ENCODE results near the gene INCA1. TPM values are rescaled to one million over a fixed set of nuclear protein-coding genes. Genes with fewer than 3 reads are reported as not detected.

INCA1 gene
- total and polyA plus RNA-seq, 2 donors (not counting 3 experiments of a cell fraction or from before 2014, with no cell fraction given): 0.71 to 1.0 TPM

DNA sequence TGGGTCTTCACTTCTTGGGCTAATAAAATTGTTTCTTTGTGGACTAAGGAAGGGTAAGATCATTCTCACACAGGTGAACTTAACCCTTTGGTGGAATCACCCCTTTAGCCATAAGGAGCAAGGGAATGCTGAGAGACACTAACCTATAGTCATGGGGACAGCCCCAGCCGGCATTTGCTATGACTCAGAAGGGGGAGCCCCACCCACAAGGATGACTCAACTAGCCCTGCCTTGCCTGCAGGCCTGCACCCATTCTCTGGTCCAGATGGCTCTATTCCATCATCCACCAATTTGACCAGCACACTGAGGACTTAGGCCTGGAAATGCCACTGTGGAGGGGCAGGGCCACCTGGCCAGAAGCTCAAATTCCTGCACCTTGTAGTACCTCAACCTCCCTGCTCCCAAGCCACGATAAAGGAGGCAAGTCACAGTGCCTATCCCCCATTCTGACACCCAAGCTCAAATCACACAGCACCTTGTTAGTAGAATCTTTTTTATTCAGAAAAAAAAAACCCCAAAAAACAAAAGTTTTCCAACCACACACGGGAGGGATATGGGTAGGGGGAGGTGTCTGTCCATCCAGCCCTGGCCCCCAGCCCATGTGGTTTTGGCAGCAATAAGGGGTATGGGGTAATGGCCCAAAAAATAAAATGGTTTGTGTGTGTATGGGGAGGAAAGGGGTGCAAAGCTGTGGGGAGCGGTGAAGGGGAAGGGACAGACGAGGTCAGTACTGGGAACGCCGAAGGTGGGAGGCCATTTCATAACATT lies 52.0 kb downstream of the INCA1 start:
- dilution Hi-C loops (cut with MboI; ENCODE audit: extremely low pct_ligation_motif_present, low sequenced_read_pairs): no loop called here
- intact Hi-C loops (cut with micrococcal nuclease): no loop called here
- Histone ChIP-seq H3K4me1 (ENCODE audit: control insufficient read depth, extremely low read depth, insufficient read depth, low read length) (peaks cover 32% of the 10 kb centered on the region), H3K9me1 (replicated peaks; ENCODE audit: control insufficient read depth, extremely low read depth, insufficient read depth, low read length) (no peaks in the 10 kb centered on the region), H3K9ac (replicated peaks; ENCODE audit: extremely low read depth, insufficient read depth, low read length) (peak overlapping the region; percentile 12), H3K79me2 (ENCODE audit: control insufficient read depth, insufficient read depth, low read length) (peaks cover 77% of the 10 kb centered on the region), H3K9me3 (replicated peaks; ENCODE audit: control insufficient read depth, insufficient read depth, low read length) (no peaks in the 10 kb centered on the region), H4K20me1 (replicated peaks; ENCODE audit: control insufficient read depth, extremely low read depth, insufficient read depth, low read length) (no peaks in the 10 kb centered on the region), H3K4me2 (ENCODE audit: insufficient read depth, low read length) (peak overlapping the region; percentile 66), H3K4me3 (replicated peaks in 1 of 3; ENCODE audit: insufficient read depth in 1 of 3, low read depth in 1 of 3, low read length in 3 of 3) (peak overlapping the region in 1 of 3 experiments; percentile 25), H3K27ac (ENCODE audit: insufficient read depth, low read depth, low read length) (peak overlapping the region; percentile 49), H3K36me3 (ENCODE audit: control insufficient read depth in 2 of 2, extremely low read depth in 1 of 2, insufficient read depth in 2 of 2, low read length in 2 of 2) (peaks cover 13 to 28% of the 10 kb centered on the region in 2 experiments), H2AFZ (ENCODE audit: low read depth, low read length) (no peak overlapping the region), H3K27me3 (ENCODE audit: control insufficient read depth in 2 of 2, insufficient read depth in 2 of 2, low read length in 2 of 2) (no peaks in the 10 kb centered on the region)
- no peak for TF ChIP-seq POLR2A (IDR thresholded peaks at IDR 0.05; ENCODE audit: low read depth, low read length)
- no peak for TF ChIP-seq MYC (IDR thresholded peaks at IDR 0.05; ENCODE audit: low read depth, low read length)
- no peak for TF ChIP-seq CTCF (IDR thresholded peaks at IDR 0.05; ENCODE audit: extremely low read depth in 1 of 2, insufficient read depth in 1 of 2, low read depth in 1 of 2, low read length in 2 of 2)
- no peak for TF ChIP-seq POLR2AphosphoS5 (IDR thresholded peaks at IDR 0.05; ENCODE audit: insufficient read depth, low read depth, low read length)
- peak; percentile 78 for TF ChIP-seq JUN (IDR thresholded peaks at IDR 0.05; ENCODE audit: borderline replicate concordance, insufficient read depth, insufficient read length, low read depth)
- no peak for TF ChIP-seq GATA2 (IDR thresholded peaks at IDR 0.05; ENCODE audit: insufficient read depth, insufficient read length, low read depth, low read length)
- TF ChIP-seq, protein P1, sequence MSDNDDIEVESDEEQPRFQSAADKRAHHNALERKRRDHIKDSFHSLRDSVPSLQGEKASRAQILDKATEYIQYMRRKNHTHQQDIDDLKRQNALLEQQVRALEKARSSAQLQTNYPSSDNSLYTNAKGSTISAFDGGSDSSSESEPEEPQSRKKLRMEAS (IDR thresholded peaks at IDR 0.05; ENCODE audit: insufficient read depth, insufficient read length): no peak
- peak; percentile 98 for TF ChIP-seq FOS (IDR thresholded peaks at IDR 0.05; ENCODE audit: borderline replicate concordance, insufficient read depth, low read length)
- peak; percentile 93 for FAIRE-seq
- DNase-seq (ENCODE audit: low read depth, low spot score): peak; percentile 77
- POLR2A ChIA-PET: interaction anchor here (1.7 kb wide), 1 partner anchor 22 kb away, joined by 5 read pairs; the partner anchor contains the start of gene SPAG7
- CTCF ChIA-PET: interaction anchor here (0.9 to 2.0 kb wide), 2 partner anchors 22 to 36 kb away, joined by 3 to 8 read pairs; partner anchors contain the start of gene SPAG7
- no TSS peak for BruUV-seq (replicated peaks)
